Renal cortical epithelial cell (primary cell): ENCODE data around the gene CAB39. TPM values are rescaled to one million over a fixed set of nuclear protein-coding genes. Genes with fewer than 3 reads are reported as not detected.
A peak's percentile ranks its signal among the peaks of the same experiment; 100 is the strongest.

Source experiments
- DNase-seq: peaks from one replicate; pipeline ENCODE4 v3.0.0-alpha.2; 2011; ENCODE audit warnings: low read depth
- total RNA-seq: library from RNA; depleted of rRNA; stranded (reverse); fragments of >200 nt; gene quantifications from 2 replicates; pipeline ENCODE4 v1.2.3, GENCODE V29; 2014

Gene CAB39
- total RNA-seq, 1 donor from 2014 or later, result 169 TPM

GRCh38 chr2:230784795-230785194, 72.2 kb downstream of the CAB39 start:
- peak; percentile 32 for DNase-seq

GRCh38 chr2:230785346-230785745, 72.7 kb downstream of the CAB39 start:
- DNase-seq, result no peak

GRCh38 chr2:230787101-230787500, 74.5 kb downstream of the CAB39 start:
- peak; percentile 25 for DNase-seq

- DNase-seq, result no peak
Measured at GRCh38 chr2:230788554-230789175, 76.0 kb downstream of the CAB39 start.

- no peak for DNase-seq
Measured at GRCh38 chr2:230790981-230791380, 78.3 kb downstream of the CAB39 start.

- peak; percentile 99 for DNase-seq
Measured at GRCh38 chr2:230793572-230794359, 81.1 kb downstream of the CAB39 start.

- DNase-seq, result no peak
Measured at GRCh38 chr2:230794497-230794896, 81.9 kb downstream of the CAB39 start.

GRCh38 chr2:230795856-230796255, 83.2 kb downstream of the CAB39 start:
- DNase-seq, result no peak

GRCh38 chr2:230796280-230796862, 83.7 kb downstream of the CAB39 start:
- peak; percentile 48 for DNase-seq

- DNase-seq, result peak; percentile 22
Measured at GRCh38 chr2:230797515-230798495, 85.2 kb downstream of the CAB39 start.

- peak; percentile 56 for DNase-seq
Measured at GRCh38 chr2:230798769-230799399, 86.2 kb downstream of the CAB39 start.

- DNase-seq, result no peak
Measured at GRCh38 chr2:230805353-230806017, 92.8 kb downstream of the CAB39 start.

GRCh38 chr2:230807729-230808128, 95.1 kb downstream of the CAB39 start:
- DNase-seq, result no peak

- DNase-seq, result no peak
Measured at GRCh38 chr2:230809015-230809414, 96.4 kb downstream of the CAB39 start.

GRCh38 chr2:230809677-230810251, 97.1 kb downstream of the CAB39 start:
- no peak for DNase-seq

GRCh38 chr2:230811508-230811907, 98.9 kb downstream of the CAB39 start:
- no peak for DNase-seq

GRCh38 chr2:230812033-230812432, 99.4 kb downstream of the CAB39 start:
- DNase-seq, result no peak

- peak; percentile 28 for DNase-seq
Measured at GRCh38 chr2:230814616-230815015, 102.0 kb downstream of the CAB39 start.

GRCh38 chr2:230815088-230815487, 102.4 kb downstream of the CAB39 start:
- DNase-seq, result no peak

GRCh38 chr2:230816735-230817134, 104.1 kb downstream of the CAB39 start:
- DNase-seq, result no peak
